WTC11 (cell line): Measurements from ENCODE around the gene RASL11A.

Experiments
- AR ChIP-seq: fragments of 250-450 bp; sonication (Bioruptor Pico); IDR thresholded peaks from 2 replicates; pipeline ENCODE4 v1.9.0; 2021; ENCODE audit warnings: mild to moderate bottlenecking
- ATF3 ChIP-seq: sonication (generic); formaldehyde crosslinking; conservative IDR thresholded peaks from 2 replicates; pipeline ENCODE4 v1.8.1; 2022; ENCODE audit warnings: mild to moderate bottlenecking, missing genetic modification reagents
- CBFB ChIP-seq: sonication (generic); formaldehyde crosslinking; IDR thresholded peaks from 2 replicates; pipeline ENCODE4 v1.8.1; 2022; ENCODE audit warnings: mild to moderate bottlenecking, low read depth, missing genetic modification reagents
- CTCF ChIP-seq: fragments of 200-600 bp; IDR thresholded peaks from 2 replicates; pipeline ENCODE4 v1.8.0; 2022; ENCODE audit warnings: antibody characterized with exemption
- JUN ChIP-seq: sonication (generic); formaldehyde crosslinking; IDR thresholded peaks from 2 replicates; pipeline ENCODE4 v1.8.0; 2023; ENCODE audit warnings: mild to moderate bottlenecking, missing genetic modification reagents
- PRDM15 ChIP-seq: sonication (generic); formaldehyde crosslinking; IDR thresholded peaks from 2 replicates; pipeline ENCODE4 v1.8.0; 2022; ENCODE audit warnings: missing genetic modification reagents
- STAT6 ChIP-seq: sonication (generic); formaldehyde crosslinking; conservative IDR thresholded peaks from 2 replicates; pipeline ENCODE4 v1.8.1; 2023; ENCODE audit warnings: mild to moderate bottlenecking, low read depth, missing genetic modification reagents, moderate library complexity
- USF2 ChIP-seq: sonication (generic); formaldehyde crosslinking; IDR thresholded peaks from 2 replicates; pipeline ENCODE4 v1.8.1; 2023; ENCODE audit warnings: mild to moderate bottlenecking, missing genetic modification reagents, moderate library complexity
- ZBTB21 ChIP-seq: sonication (generic); formaldehyde crosslinking; IDR thresholded peaks from 2 replicates; pipeline ENCODE4 v1.8.1; 2023; ENCODE audit warnings: mild to moderate bottlenecking, missing genetic modification reagents, borderline replicate concordance
- ZNF263 ChIP-seq: sonication (generic); formaldehyde crosslinking; IDR thresholded peaks from 2 replicates; pipeline ENCODE4 v1.8.1; 2022; ENCODE audit warnings: low read depth, mild to moderate bottlenecking, moderate library complexity, missing genetic modification reagents

- TF ChIP-seq STAT6 (CRISPR knock-in tag), result no peak
- no peak for TF ChIP-seq USF2 (CRISPR knock-in tag)
- no peak for TF ChIP-seq ZBTB21 (CRISPR knock-in tag)
- TF ChIP-seq CTCF, result no peak
- no peak for TF ChIP-seq JUN (CRISPR knock-in tag)
- TF ChIP-seq CBFB (CRISPR knock-in tag), result no peak
- no peak for TF ChIP-seq PRDM15 (CRISPR knock-in tag)
- TF ChIP-seq AR (CRISPR knock-in tag), result no peak
- TF ChIP-seq ATF3, result no peak
- TF ChIP-seq ZNF263 (CRISPR knock-in tag), result no peak
Measured at GRCh38 chr13:27293873-27294515, 23.4 kb downstream of the RASL11A start.
